A549 (cell line): ENCODE results near the gene KIF4A. TPM values are rescaled to one million over a fixed set of nuclear protein-coding genes. Genes with fewer than 3 reads are reported as not detected.

ENCODE experiments used
- ATAC-seq, 2 experiments: fragments of 200-7000 bp in 1 of 2; fragments of >200 bp in 1 of 2; cut with Nextera tagmentation in 1 of 2; cut with Tn5 transposase in 1 of 2; 3 replicates each; pipeline versions ENCODE4 v1.8.0 to v1.9.1; 2018 to 2020; ENCODE audit warnings: mild to moderate bottlenecking in 1 of 2, moderate library complexity in 1 of 2
- CTCF ChIA-PET: fragments of 300-600 bp; sonication (Branson Sonifier 250); formaldehyde crosslinking; extraction: SDS; loops from one replicate; lab custom pipeline; 2021; ENCODE audit warnings: antibody characterized with exemption, inconsistent platforms; lab: Yijun Ruan, JAX
- POLR2A ChIA-PET: fragments of 350-600 bp; formaldehyde crosslinking; extraction: SDS; loops from one replicate; lab custom pipeline; 2021; ENCODE audit warnings: antibody characterized with exemption, inconsistent platforms; lab: Yijun Ruan, JAX
- DNase-seq, 2 experiments: peaks; one replicate each; pipeline versions ENCODE4 v3.0.0 to v3.0.0-alpha.2; 2011 to 2016; ENCODE audit warnings: low read depth in 1 of 2, low spot score in 1 of 2
- FAIRE-seq: peaks from 2 replicates; lab custom pipeline; 2011; peaks lifted over from hg19 to GRCh38; lab: Jason Lieb, UNC
- H3K27ac ChIP-seq, 2 experiments: fragments of >200 bp; sonication (Bioruptor Twin); formaldehyde crosslinking; 3 replicates each; pipeline ENCODE4 v1.5.1; 2016 to 2017
- H3K4me1 ChIP-seq: fragments of >200 bp; sonication (Bioruptor Twin); formaldehyde crosslinking; 3 replicates; pipeline ENCODE4 v1.6.1; 2016
- H3K4me2 ChIP-seq: fragments of >200 bp; sonication (Bioruptor Twin); formaldehyde crosslinking; 3 replicates; pipeline ENCODE4 v1.6.1; 2016
- H3K4me3 ChIP-seq: fragments of >200 bp; sonication (Bioruptor Twin); formaldehyde crosslinking; 3 replicates; pipeline ENCODE4 v1.5.1; 2016
- H3K9me3 ChIP-seq: fragments of >200 bp; sonication (Bioruptor Twin); formaldehyde crosslinking; 3 replicates; pipeline ENCODE4 v1.6.1; 2016
- CBX8 ChIP-seq: fragments of 200-600 bp; sonication (generic); IDR thresholded peaks from 2 replicates; pipeline ENCODE4 v1.6.1; 2016
- CEBPB ChIP-seq, 2 experiments: fragments of >200 bp in 1 of 2; sonication (Bioruptor Twin) in 1 of 2; formaldehyde crosslinking in 1 of 2; IDR thresholded peaks; 2 replicates each; pipeline ENCODE4 v1.6.1; 2012 to 2016
- CHD2 ChIP-seq: fragments of 150-350 bp; IDR thresholded peaks from 2 replicates; pipeline ENCODE4 v1.6.1; 2014; ENCODE audit warnings: low read length; ENCODE audit not compliant: partially characterized antibody
- EHF ChIP-seq: fragments of 250-450 bp; sonication (Bioruptor Pico); IDR thresholded peaks from 2 replicates; pipeline ENCODE4 v1.5.0; 2020; ENCODE audit warnings: mild to moderate bottlenecking
- EP300 ChIP-seq, 2 experiments: fragments of >200 bp; sonication (Bioruptor Twin); formaldehyde crosslinking; IDR thresholded peaks; 2 replicates in 1 of 2; 3 replicates in 1 of 2; pipeline ENCODE4 v1.6.1; 2016 to 2017
- ESRRA ChIP-seq: fragments of 150-350 bp; IDR thresholded peaks from 2 replicates; pipeline ENCODE4 v1.6.1; 2014; ENCODE audit warnings: mild to moderate bottlenecking, low read length, borderline replicate concordance
- FOSL2 ChIP-seq, 2 experiments: fragments of 450-650 bp in 1 of 2; fragments of >200 bp in 1 of 2; sonication (Bioruptor Twin) in 1 of 2; formaldehyde crosslinking; IDR thresholded peaks; 2 replicates each; pipeline versions ENCODE4 v1.5.0 to v1.6.1; 2016 to 2020; ENCODE audit warnings: mild to moderate bottlenecking in 1 of 2, moderate library complexity in 1 of 2
- HEYL ChIP-seq: fragments of 250-450 bp; sonication (Bioruptor Pico); IDR thresholded peaks from 2 replicates; pipeline ENCODE4 v1.8.0; 2021; ENCODE audit warnings: mild to moderate bottlenecking, moderate library complexity
- JUNB ChIP-seq: fragments of >200 bp; sonication (Bioruptor Twin); formaldehyde crosslinking; IDR thresholded peaks from 2 replicates; pipeline ENCODE4 v1.6.1; 2016
- KDM5A ChIP-seq: fragments of 200-600 bp; sonication (generic); IDR thresholded peaks from 2 replicates; pipeline ENCODE4 v1.6.1; 2016; ENCODE audit warnings: antibody characterized with exemption, mild to moderate bottlenecking
- MAFK ChIP-seq: fragments of 450-650 bp; IDR thresholded peaks from 2 replicates; pipeline ENCODE4 v1.6.1; 2014; ENCODE audit not compliant: partially characterized antibody
- MAZ ChIP-seq: fragments of 150-350 bp; IDR thresholded peaks from 2 replicates; pipeline ENCODE4 v1.6.1; 2014; ENCODE audit warnings: antibody characterized with exemption, low read depth, low read length, borderline replicate concordance
- MYC ChIP-seq: IDR thresholded peaks from 2 replicates; pipeline ENCODE4 v1.6.1; 2012; ENCODE audit warnings: mild to moderate bottlenecking, inconsistent platforms, low read length, improper control_type of control experiment, borderline replicate concordance
- NFE2L2 ChIP-seq: fragments of 150-350 bp; conservative IDR thresholded peaks from 2 replicates; pipeline ENCODE4 v1.6.1; 2014; ENCODE audit warnings: low read length
- NPAS2 ChIP-seq: fragments of 250-450 bp; sonication (Bioruptor Pico); IDR thresholded peaks from 2 replicates; pipeline ENCODE4 v1.8.0; 2022; ENCODE audit warnings: mild to moderate bottlenecking, moderate library complexity, borderline replicate concordance
- NR3C1 ChIP-seq: fragments of >200 bp; sonication (Bioruptor Twin); formaldehyde crosslinking; IDR thresholded peaks from 3 replicates; pipeline ENCODE4 v1.6.1; 2017
- PHF8 ChIP-seq: fragments of 200-600 bp; sonication (generic); IDR thresholded peaks from 2 replicates; pipeline ENCODE4 v1.6.1; 2016; ENCODE audit warnings: low read depth, mild to moderate bottlenecking, antibody characterized with exemption, moderate library complexity, borderline replicate concordance
- POLR2A ChIP-seq: IDR thresholded peaks from 2 replicates; pipeline ENCODE4 v1.6.1; 2012; ENCODE audit warnings: mild to moderate bottlenecking, low read length
- POLR2AphosphoS2 ChIP-seq: conservative IDR thresholded peaks from 2 replicates; pipeline ENCODE4 v1.6.1; 2012; ENCODE audit warnings: low read length, improper control_type of control experiment, inconsistent platforms
- RAD21 ChIP-seq, 2 experiments: fragments of >200 bp in 1 of 2; sonication (Bioruptor Twin) in 1 of 2; formaldehyde crosslinking in 1 of 2; IDR thresholded peaks in 1 of 2; conservative IDR thresholded peaks in 1 of 2; 2 replicates in 1 of 2; 3 replicates in 1 of 2; pipeline ENCODE4 v1.6.1; 2012 to 2018; ENCODE audit warnings: inconsistent platforms in 1 of 2
- RCOR1 ChIP-seq: fragments of 150-350 bp; IDR thresholded peaks from 2 replicates; pipeline ENCODE4 v1.6.1; 2014; ENCODE audit warnings: antibody characterized with exemption, low read length, low read depth
- RFX5 ChIP-seq: fragments of 450-650 bp; IDR thresholded peaks from 2 replicates; pipeline ENCODE4 v1.7.1; 2014; ENCODE audit warnings: antibody characterized with exemption, mild to moderate bottlenecking, moderate library complexity
- SMC3 ChIP-seq: fragments of >200 bp; sonication (Bioruptor Twin); formaldehyde crosslinking; IDR thresholded peaks from 3 replicates; pipeline ENCODE4 v1.6.1; 2018; ENCODE audit warnings: inconsistent platforms
- SREBF2 ChIP-seq: fragments of 450-650 bp; IDR thresholded peaks from 2 replicates; pipeline ENCODE4 v1.6.1; 2014; ENCODE audit warnings: mild to moderate bottlenecking, moderate library complexity
- ZC3H11A ChIP-seq: fragments of 450-650 bp; IDR thresholded peaks from 2 replicates; pipeline ENCODE4 v1.6.1; 2014; ENCODE audit warnings: antibody characterized with exemption, mild to moderate bottlenecking
- ZSCAN20 ChIP-seq: fragments of 250-450 bp; sonication (Bioruptor Pico); IDR thresholded peaks from 2 replicates; pipeline ENCODE4 v1.8.0; 2022; ENCODE audit warnings: mild to moderate bottlenecking, moderate library complexity
- WGBS: methylation state at CpG from one replicate; pipeline ENCODE4 v1.1.6; 2017; ENCODE audit errors: missing lambda C conversion rate; 5-methylcytosine and 5-hydroxymethylcytosine counted together
- polyA plus RNA-seq, 4 experiments: library from polyadenylated mRNA; depleted of rRNA in 3 of 4; stranded (reverse); fragments of >200 nt; fragmentation: RNase III in 1 of 4; extraction: RNeasy Plus Mini Kit Qiagen cat#74134 plus additional on column Dnase treatment in 1 of 4; gene quantifications; 2 replicates in 3 of 4; 3 replicates in 1 of 4; pipeline ENCODE4 v1.2.3, GENCODE V29; 2011 to 2017
- TF ChIP-seq, protein P1 (sequence below): IDR thresholded peaks from 2 replicates; pipeline ENCODE4 v1.6.1; 2012
- TF ChIP-seq, protein P2 (sequence below): fragments of >200 bp; sonication (Bioruptor Twin); formaldehyde crosslinking; IDR thresholded peaks from 3 replicates; pipeline ENCODE4 v1.6.1; 2016

Gene KIF4A
- polyA plus RNA-seq, 2 of the 4 experiments (the other 2 are of a cell fraction): 27.9 to 46.6 TPM

DNA sequence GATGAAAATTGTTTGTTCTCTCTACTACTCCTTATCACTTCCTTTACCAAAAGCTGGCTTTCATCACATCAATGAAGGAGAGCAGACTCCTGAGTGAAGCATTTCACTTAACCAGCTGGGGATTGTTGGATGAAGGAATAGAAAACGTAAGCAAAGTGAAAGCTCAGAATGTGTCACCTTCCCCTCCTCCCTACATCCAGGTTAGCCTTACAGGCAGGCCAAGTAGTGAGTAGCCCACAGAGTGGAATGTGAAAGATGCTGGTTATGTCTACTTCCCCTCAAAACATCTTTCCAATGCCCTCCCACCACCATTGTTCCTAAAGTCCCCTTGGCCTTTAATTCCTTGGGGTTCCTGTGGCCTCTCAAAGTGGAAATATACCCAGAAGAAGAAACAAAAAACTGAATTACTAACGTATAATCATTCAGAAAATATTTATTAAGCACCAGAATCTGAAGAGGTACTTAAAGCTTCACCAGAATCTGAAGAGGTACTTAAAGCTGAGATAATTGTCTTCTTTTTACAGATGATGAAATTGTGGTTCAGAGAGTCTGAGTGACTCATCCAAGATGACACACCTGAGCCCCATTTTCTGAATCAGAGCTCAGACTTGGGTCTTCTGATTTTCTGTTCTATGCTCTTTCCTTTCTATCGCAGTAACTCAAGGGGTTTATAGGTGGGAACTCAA lies 36.4 kb upstream of the KIF4A start:
- H3K4me3 ChIP-seq: no peak overlapping the region
- CTCF ChIA-PET: interaction anchor here (0.6 to 0.7 kb wide), 2 partner anchors 157 to 299 kb away, joined by 3 read pairs; no protein-coding TSS in a partner anchor
- no peak overlapping the region for H3K4me2 ChIP-seq
- no peak for TF ChIP-seq POLR2A
- TF ChIP-seq MAZ: no peak
- no peak for TF ChIP-seq NR3C1
- TF ChIP-seq FOSL2 (IDR thresholded peaks at IDR 0.05): no peak
- no peak for TF ChIP-seq FOSL2 (CRISPR knock-in tag; IDR thresholded peaks at IDR 0.05)
- TF ChIP-seq MYC: no peak
- no peak for TF ChIP-seq NPAS2
- no peak for TF ChIP-seq ZC3H11A
- TF ChIP-seq EP300 (IDR thresholded peaks at IDR 0.05): no peak
- TF ChIP-seq ESRRA: no peak
- TF ChIP-seq, protein P1, sequence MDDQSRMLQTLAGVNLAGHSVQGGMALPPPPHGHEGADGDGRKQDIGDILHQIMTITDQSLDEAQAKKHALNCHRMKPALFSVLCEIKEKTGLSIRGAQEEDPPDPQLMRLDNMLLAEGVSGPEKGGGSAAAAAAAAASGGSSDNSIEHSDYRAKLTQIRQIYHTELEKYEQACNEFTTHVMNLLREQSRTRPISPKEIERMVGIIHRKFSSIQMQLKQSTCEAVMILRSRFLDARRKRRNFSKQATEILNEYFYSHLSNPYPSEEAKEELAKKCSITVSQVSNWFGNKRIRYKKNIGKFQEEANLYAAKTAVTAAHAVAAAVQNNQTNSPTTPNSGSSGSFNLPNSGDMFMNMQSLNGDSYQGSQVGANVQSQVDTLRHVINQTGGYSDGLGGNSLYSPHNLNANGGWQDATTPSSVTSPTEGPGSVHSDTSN: no peak
- no peak for TF ChIP-seq RFX5
- no peak for TF ChIP-seq EHF (CRISPR knock-in tag)
- no peak for TF ChIP-seq SMC3
- TF ChIP-seq KDM5A: no peak
- TF ChIP-seq, protein P2, sequence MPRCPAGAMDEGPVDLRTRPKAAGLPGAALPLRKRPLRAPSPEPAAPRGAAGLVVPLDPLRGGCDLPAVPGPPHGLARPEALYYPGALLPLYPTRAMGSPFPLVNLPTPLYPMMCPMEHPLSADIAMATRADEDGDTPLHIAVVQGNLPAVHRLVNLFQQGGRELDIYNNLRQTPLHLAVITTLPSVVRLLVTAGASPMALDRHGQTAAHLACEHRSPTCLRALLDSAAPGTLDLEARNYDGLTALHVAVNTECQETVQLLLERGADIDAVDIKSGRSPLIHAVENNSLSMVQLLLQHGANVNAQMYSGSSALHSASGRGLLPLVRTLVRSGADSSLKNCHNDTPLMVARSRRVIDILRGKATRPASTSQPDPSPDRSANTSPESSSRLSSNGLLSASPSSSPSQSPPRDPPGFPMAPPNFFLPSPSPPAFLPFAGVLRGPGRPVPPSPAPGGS: no peak
- TF ChIP-seq RCOR1: no peak
- H3K9me3 ChIP-seq: no peaks in the 10 kb centered on the region
- ATAC-seq: no peak
- FAIRE-seq: no peak
- H3K27ac ChIP-seq: no peak overlapping the region
- DNase-seq: no peak
- WGBS: 52% methylated on average over 3 of the region's 3 CpGs
- H3K4me1 ChIP-seq: peaks cover 5% of the 10 kb centered on the region; the same call in 1 of the 3 replicates
- POLR2A ChIA-PET: interaction anchor here (1.3 kb wide), 1 partner anchor 120 kb away, joined by 4 read pairs; the partner anchor contains the start of gene IGBP1

GRCh38 chrX:70254063-70254400 lies 35.9 kb upstream of the KIF4A start:
- POLR2A ChIA-PET: interaction anchor here (1.3 kb wide), 1 partner anchor 121 kb away, joined by 4 read pairs; the partner anchor contains the start of gene IGBP1
- H3K27ac ChIP-seq: no peak overlapping the region
- DNase-seq: no peak
- no peak overlapping the region for H3K4me3 ChIP-seq
- CTCF ChIA-PET: interaction anchor here (0.7 kb wide), 1 partner anchor 157 kb away, joined by 3 read pairs; no protein-coding TSS in a partner anchor
- TF ChIP-seq CBX8 (no peak), SREBF2 (no peak), CHD2 (no peak), ESRRA (no peak), MAFK (no peak), JUNB (no peak), NFE2L2 (no peak), CEBPB (IDR thresholded peaks at IDR 0.05) (no peak), NR3C1 (no peak), POLR2AphosphoS2 (no peak), ZSCAN20 (no peak), RAD21 (conservative IDR thresholded peaks at IDR 0.05 in 1 of 2, IDR thresholded peaks at IDR 0.05 in 1 of 2) (no peak), PHF8 (no peak), POLR2A (no peak), HEYL (no peak)
- TF ChIP-seq, all 56 proteins: peak for 0
- ATAC-seq: no peak
- WGBS: 94% methylated on average over 1 of the region's 1 CpG
- no peak for FAIRE-seq
- Histone ChIP-seq H3K9me3 (no peaks in the 10 kb centered on the region), H3K4me2 (no peak overlapping the region), H3K4me1 (peaks cover 5% of the 10 kb centered on the region; the same call in 1 of the 3 replicates)
